ENCODE measurements around the gene LDHAL6A. TPM values are rescaled to one million over a fixed set of nuclear protein-coding genes. Genes with fewer than 3 reads are reported as not detected.
A peak's percentile ranks its signal among the peaks of the same experiment; 100 is the strongest.
"Not testable (repeated sequence)": the region's sequence is repeated elsewhere in the genome, so short reads cannot be mapped to it uniquely, and the experiment has no call there.

LDHAL6A gene
- not detected in 2 replicates for total RNA-seq (2021)
- long read RNA-seq, result 0 reads

DNA sequence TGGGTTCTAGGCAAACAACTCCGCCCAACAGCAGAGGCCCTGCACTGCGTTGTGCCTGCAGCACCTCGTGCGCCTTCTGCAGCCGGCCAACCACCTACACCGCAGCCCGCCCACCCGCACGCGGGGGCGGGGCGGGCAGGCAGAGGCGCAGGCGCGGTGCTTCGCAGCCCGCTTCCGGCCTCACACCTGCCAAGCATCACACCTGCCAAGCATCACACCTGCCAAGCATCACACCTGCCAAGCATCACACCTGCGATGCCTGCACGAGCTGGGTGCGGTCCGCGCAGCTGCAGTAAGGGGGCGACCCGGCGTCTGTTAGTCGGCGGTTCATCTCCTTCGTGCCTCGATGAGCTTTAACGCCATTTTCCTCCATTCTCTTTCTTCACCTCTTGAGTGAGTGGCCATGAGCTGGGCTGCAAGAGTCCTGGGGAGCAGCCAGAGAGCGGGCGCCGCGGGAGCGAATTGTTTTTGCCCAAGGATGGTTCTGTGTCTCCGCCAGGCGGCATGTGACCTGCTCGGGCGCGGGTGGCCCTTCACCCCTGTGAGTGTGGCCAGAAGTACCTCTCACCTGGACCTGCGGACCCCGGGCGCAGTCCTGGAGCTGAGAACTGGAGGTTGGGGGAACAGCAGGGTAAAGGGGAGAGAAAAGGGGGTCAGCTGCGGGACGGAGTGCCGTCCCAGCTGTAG is at the start of gene LDHAL6A:
Gene LDHAL6A, plus strand, starts transcription at position 171 of the 687 bp plus-strand sequence. CDS start 825 bp downstream, outside the sequence.
- Histone ChIP-seq H3K27ac (ENCODE audit: insufficient read length, low read depth, low read length) (no peak within 1 kb of the TSS), H4K20me1 (ENCODE audit: control insufficient read depth, insufficient read depth, insufficient read length) (no peaks in the 10 kb centered on the region), H3K23me2 (ENCODE audit: insufficient read length, low read depth, low read length, poor library complexity, severe bottlenecking) (no peaks in the 10 kb centered on the region), H2BK5ac (ENCODE audit: insufficient read length, low read length) (no peak within 1 kb of the TSS), H3K4me1 (ENCODE audit: insufficient read depth, low read length) (no peaks in the 10 kb centered on the region), H3K4me2 (ENCODE audit: insufficient read depth, insufficient read length, low read length) (no peak within 1 kb of the TSS), H3K9me3 (ENCODE audit: control insufficient read depth, low read depth, low read length) (no peaks in the 10 kb centered on the region), H3K79me2 (ENCODE audit: insufficient read depth, low read length) (no peaks in the 10 kb centered on the region), H3T11ph (ENCODE audit: low read length) (no peak within 1 kb of the TSS), H3K18ac (ENCODE audit: insufficient read length, low read depth, low read length) (no peak within 1 kb of the TSS), H3K4ac (ENCODE audit: low read depth, low read length) (no peak within 1 kb of the TSS), H4K5ac (ENCODE audit: insufficient read length, low read depth, low read length) (no peak within 1 kb of the TSS), H3K56ac (ENCODE audit: insufficient read length, low read depth, low read length) (no peak within 1 kb of the TSS), H2BK15ac (ENCODE audit: low read depth, low read length) (no peak within 1 kb of the TSS), H4K8ac (replicated peaks; ENCODE audit: insufficient read length, low read depth, low read length) (no peak within 1 kb of the TSS), H4K91ac (ENCODE audit: insufficient read length, low read depth, low read length) (no peak within 1 kb of the TSS), H2AK5ac (ENCODE audit: insufficient read length, low read length) (no peak within 1 kb of the TSS), H3K27me3 (ENCODE audit: insufficient read depth, low read length) (no peaks in the 10 kb centered on the region), H2BK20ac (ENCODE audit: low read depth, low read length, poor library complexity, severe bottlenecking) (no peak within 1 kb of the TSS), H3K14ac (ENCODE audit: insufficient read depth, low read length) (no peak within 1 kb of the TSS), H3K23ac (ENCODE audit: insufficient read length, low read depth, low read length) (no peak within 1 kb of the TSS), H2BK120ac (ENCODE audit: low read depth, low read length, poor library complexity, severe bottlenecking) (no peak within 1 kb of the TSS), H2BK12ac (ENCODE audit: insufficient read length, low read depth, low read length) (no peak within 1 kb of the TSS), H3K79me1 (ENCODE audit: insufficient read depth, low read depth, low read length, poor library complexity, severe bottlenecking) (no peaks in the 10 kb centered on the region), H2AFZ (ENCODE audit: low read length) (no peak within 1 kb of the TSS), H3K9ac (ENCODE audit: extremely low read depth, insufficient read length, low read length) (no peak within 1 kb of the TSS)
- Mint-ChIP-seq H3K36me3 (ENCODE audit: insufficient read depth in 1 of 3, low read depth in 3 of 3) (no peaks in the 10 kb centered on the region), H3K4me3 (no peak within 1 kb of the TSS), H3K9me3 (no peaks in the 10 kb centered on the region), H3K27ac (no peak within 1 kb of the TSS; a peak in 1 of 7 replicates), H3K27me3 (ENCODE audit: low read depth) (peaks cover 4% of the 10 kb centered on the region; the same call in 1 of the 2 replicates), H3K4me1 (peaks cover 8 to 9% of the 10 kb centered on the region in 2 experiments)
- DNase-seq, result peak; percentile 56
- TF ChIP-seq, protein P1, sequence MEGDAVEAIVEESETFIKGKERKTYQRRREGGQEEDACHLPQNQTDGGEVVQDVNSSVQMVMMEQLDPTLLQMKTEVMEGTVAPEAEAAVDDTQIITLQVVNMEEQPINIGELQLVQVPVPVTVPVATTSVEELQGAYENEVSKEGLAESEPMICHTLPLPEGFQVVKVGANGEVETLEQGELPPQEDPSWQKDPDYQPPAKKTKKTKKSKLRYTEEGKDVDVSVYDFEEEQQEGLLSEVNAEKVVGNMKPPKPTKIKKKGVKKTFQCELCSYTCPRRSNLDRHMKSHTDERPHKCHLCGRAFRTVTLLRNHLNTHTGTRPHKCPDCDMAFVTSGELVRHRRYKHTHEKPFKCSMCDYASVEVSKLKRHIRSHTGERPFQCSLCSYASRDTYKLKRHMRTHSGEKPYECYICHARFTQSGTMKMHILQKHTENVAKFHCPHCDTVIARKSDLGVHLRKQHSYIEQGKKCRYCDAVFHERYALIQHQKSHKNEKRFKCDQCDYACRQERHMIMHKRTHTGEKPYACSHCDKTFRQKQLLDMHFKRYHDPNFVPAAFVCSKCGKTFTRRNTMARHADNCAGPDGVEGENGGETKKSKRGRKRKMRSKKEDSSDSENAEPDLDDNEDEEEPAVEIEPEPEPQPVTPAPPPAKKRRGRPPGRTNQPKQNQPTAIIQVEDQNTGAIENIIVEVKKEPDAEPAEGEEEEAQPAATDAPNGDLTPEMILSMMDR (conservative IDR thresholded peaks at IDR 0.05), result no peak
- WGBS (ENCODE audit: extremely low coverage, insufficient read length, low lambda C conversion rate), result no CpG with 5 or more reads among the region's 47 CpGs

GRCh38 chr11:18407400-18407799 is 48.3 kb upstream of the LDHAL6A start:
- no CpG with 5 or more reads among the region's 3 CpGs for WGBS (ENCODE audit: extremely low coverage, insufficient read length, low lambda C conversion rate)
- not testable (repeated sequence) for H3K27me3 Mint-ChIP-seq (ENCODE audit: low read depth); H2BK12ac ChIP-seq (ENCODE audit: insufficient read length, low read depth, low read length); H2BK5ac ChIP-seq (ENCODE audit: insufficient read length, low read length); H3K9me3 Mint-ChIP-seq; H2AK5ac ChIP-seq (ENCODE audit: insufficient read length, low read length); DNase-seq; H3T11ph ChIP-seq (ENCODE audit: low read length); H2BK120ac ChIP-seq (ENCODE audit: low read depth, low read length, poor library complexity, severe bottlenecking); H3K27ac ChIP-seq (ENCODE audit: insufficient read length, low read depth, low read length); H4K5ac ChIP-seq (ENCODE audit: insufficient read length, low read depth, low read length); H3K4me2 ChIP-seq (ENCODE audit: insufficient read depth, insufficient read length, low read length); H2AFZ ChIP-seq (ENCODE audit: low read length); H3K27me3 ChIP-seq (ENCODE audit: insufficient read depth, low read length); H3K4ac ChIP-seq (ENCODE audit: low read depth, low read length); H3K9me3 ChIP-seq (ENCODE audit: control insufficient read depth, low read depth, low read length); H2BK15ac ChIP-seq (ENCODE audit: low read depth, low read length); H3K56ac ChIP-seq (ENCODE audit: insufficient read length, low read depth, low read length); H3K9ac ChIP-seq (ENCODE audit: extremely low read depth, insufficient read length, low read length); H4K20me1 ChIP-seq (ENCODE audit: control insufficient read depth, insufficient read depth, insufficient read length); H3K4me1 Mint-ChIP-seq; H3K79me1 ChIP-seq (ENCODE audit: insufficient read depth, low read depth, low read length, poor library complexity, severe bottlenecking); H3K4me1 ChIP-seq (ENCODE audit: insufficient read depth, low read length); H2BK20ac ChIP-seq (ENCODE audit: low read depth, low read length, poor library complexity, severe bottlenecking); H4K8ac ChIP-seq (replicated peaks; ENCODE audit: insufficient read length, low read depth, low read length); H3K23ac ChIP-seq (ENCODE audit: insufficient read length, low read depth, low read length); H3K79me2 ChIP-seq (ENCODE audit: insufficient read depth, low read length); H3K18ac ChIP-seq (ENCODE audit: insufficient read length, low read depth, low read length); H3K23me2 ChIP-seq (ENCODE audit: insufficient read length, low read depth, low read length, poor library complexity, severe bottlenecking); H4K91ac ChIP-seq (ENCODE audit: insufficient read length, low read depth, low read length); H3K27ac Mint-ChIP-seq; H3K4me3 Mint-ChIP-seq; H3K14ac ChIP-seq (ENCODE audit: insufficient read depth, low read length)
- peaks cover 25 to 50% (median 44%) of the 10 kb centered on the region in 3 experiments; a peak in 6 of 7 replicates for H3K36me3 Mint-ChIP-seq (ENCODE audit: insufficient read depth in 1 of 3, low read depth in 3 of 3)
